Fibroblast of lung (primary cell): ENCODE results near the gene TCF12. TPM values are rescaled to one million over a fixed set of nuclear protein-coding genes. Genes with fewer than 3 reads are reported as not detected.

ENCODE experiments used
- DNase-seq, 2 donors: peaks; one replicate each; pipeline versions ENCODE4 v3.0.0 to v3.0.0-alpha.2; 2010; ENCODE audit warnings: low read depth in 2 of 2
- H2AFZ ChIP-seq: 2 replicates; pipeline ENCODE4 v1.5.1; 2012; ENCODE audit warnings: low read length, control low read depth, inconsistent platforms
- H3K27ac ChIP-seq: 2 replicates; pipeline ENCODE4 v1.5.1; 2011; ENCODE audit warnings: low read length, control low read depth; ENCODE audit not compliant: insufficient read depth
- H3K27me3 ChIP-seq: 2 replicates; pipeline ENCODE4 v1.5.1; 2011; ENCODE audit warnings: mild to moderate bottlenecking, low read length; ENCODE audit not compliant: control insufficient read depth, insufficient read depth
- H3K36me3 ChIP-seq: 2 replicates; pipeline ENCODE4 v1.5.1; 2011; ENCODE audit warnings: low read length; ENCODE audit not compliant: control insufficient read depth, insufficient read depth
- H3K4me1 ChIP-seq: 2 replicates; pipeline ENCODE4 v1.5.1; 2011; ENCODE audit warnings: low read length; ENCODE audit not compliant: control insufficient read depth, insufficient read depth; ENCODE audit errors: extremely low read depth
- H3K4me2 ChIP-seq: 2 replicates; pipeline ENCODE4 v1.5.1; 2011; ENCODE audit warnings: low read length, control low read depth; ENCODE audit not compliant: insufficient read depth; ENCODE audit errors: extremely low read depth
- H3K4me3 ChIP-seq, 4 experiments: fragments of 200-600 bp in 1 of 4; sonication (generic) in 1 of 4; replicated peaks in 1 of 4; 2 replicates each; pipeline ENCODE4 v1.5.1; 2011 to 2016; ENCODE audit warnings: low read length in 4 of 4, low read depth in 3 of 4, mild to moderate bottlenecking in 3 of 4, control low read depth in 2 of 4, inconsistent platforms in 1 of 4, mixed read lengths in 1 of 4; ENCODE audit not compliant: insufficient read depth in 1 of 4; ENCODE audit errors: control extremely low read depth in 1 of 4
- H3K79me2 ChIP-seq: 2 replicates; pipeline ENCODE4 v1.5.1; 2012; ENCODE audit warnings: mild to moderate bottlenecking, low read length, inconsistent platforms; ENCODE audit not compliant: control insufficient read depth, insufficient read depth
- H3K9ac ChIP-seq: 2 replicates; pipeline ENCODE4 v1.5.1; 2011; ENCODE audit warnings: mild to moderate bottlenecking, low read length, control low read depth; ENCODE audit not compliant: insufficient read depth
- H3K9me3 ChIP-seq: 2 replicates; pipeline ENCODE4 v1.5.1; 2012; ENCODE audit warnings: low read depth, low read length; ENCODE audit not compliant: control insufficient read depth, insufficient read depth
- H4K20me1 ChIP-seq: 2 replicates; pipeline ENCODE4 v1.5.1; 2011; ENCODE audit warnings: low read length; ENCODE audit not compliant: control insufficient read depth, insufficient read depth; ENCODE audit errors: extremely low read depth
- EZH2 ChIP-seq: IDR thresholded peaks from 2 replicates; pipeline ENCODE4 v1.5.1; 2012; ENCODE audit warnings: low read length, control low read depth, mild to moderate bottlenecking; ENCODE audit errors: missing control alignments
- polyA plus RNA-seq, 2 donors: library from polyadenylated mRNA; depleted of rRNA in 1 of 2; stranded (reverse) in 1 of 2; unstranded in 1 of 2; fragments of >200 nt; gene quantifications; 2 replicates each; pipeline ENCODE4 v1.2.1, GENCODE V29; 2011 to 2012; ENCODE audit warnings: missing spikeins in 1 of 2
- total RNA-seq: library from RNA; depleted of rRNA; stranded (reverse); fragments of >200 nt; gene quantifications from 2 replicates; pipeline ENCODE4 v1.2.1, GENCODE V29; 2014
- TF ChIP-seq, protein P1 (sequence below), 2 donors: IDR thresholded peaks in 1 of 2; conservative IDR thresholded peaks in 1 of 2; 1 replicate in 1 of 2; 2 replicates in 1 of 2; pipeline ENCODE4 v1.5.1; 2011 to 2012; ENCODE audit warnings: low read length in 2 of 2, control low read depth in 1 of 2, inconsistent platforms in 1 of 2, low read depth in 1 of 2, mild to moderate bottlenecking in 1 of 2

The TCF12 gene
- total and polyA plus RNA-seq, 2 donors (not counting 1 experiment from before 2014, with no cell fraction given), result 105 to 232 TPM

- H3K27me3 ChIP-seq, result no peaks in the 10 kb centered on the region
Observed at GRCh38 chr15:56980473-56980872, 62.0 kb downstream of the TCF12 start.

GRCh38 chr15:56981160-56981559, 62.7 kb downstream of the TCF12 start:
- Histone ChIP-seq H2AFZ (no peak overlapping the region), H3K4me2 (no peak overlapping the region), H3K4me1 (peaks cover 6% of the 10 kb centered on the region), H3K9me3 (no peaks in the 10 kb centered on the region), H3K9ac (no peak overlapping the region), H4K20me1 (no peaks in the 10 kb centered on the region), H3K27ac (no peak overlapping the region), H3K79me2 (peaks cover 67% of the 10 kb centered on the region), H3K27me3 (no peaks in the 10 kb centered on the region), H3K4me3 (no peak overlapping the region), H3K36me3 (no peaks in the 10 kb centered on the region)
- TF ChIP-seq, protein P1, sequence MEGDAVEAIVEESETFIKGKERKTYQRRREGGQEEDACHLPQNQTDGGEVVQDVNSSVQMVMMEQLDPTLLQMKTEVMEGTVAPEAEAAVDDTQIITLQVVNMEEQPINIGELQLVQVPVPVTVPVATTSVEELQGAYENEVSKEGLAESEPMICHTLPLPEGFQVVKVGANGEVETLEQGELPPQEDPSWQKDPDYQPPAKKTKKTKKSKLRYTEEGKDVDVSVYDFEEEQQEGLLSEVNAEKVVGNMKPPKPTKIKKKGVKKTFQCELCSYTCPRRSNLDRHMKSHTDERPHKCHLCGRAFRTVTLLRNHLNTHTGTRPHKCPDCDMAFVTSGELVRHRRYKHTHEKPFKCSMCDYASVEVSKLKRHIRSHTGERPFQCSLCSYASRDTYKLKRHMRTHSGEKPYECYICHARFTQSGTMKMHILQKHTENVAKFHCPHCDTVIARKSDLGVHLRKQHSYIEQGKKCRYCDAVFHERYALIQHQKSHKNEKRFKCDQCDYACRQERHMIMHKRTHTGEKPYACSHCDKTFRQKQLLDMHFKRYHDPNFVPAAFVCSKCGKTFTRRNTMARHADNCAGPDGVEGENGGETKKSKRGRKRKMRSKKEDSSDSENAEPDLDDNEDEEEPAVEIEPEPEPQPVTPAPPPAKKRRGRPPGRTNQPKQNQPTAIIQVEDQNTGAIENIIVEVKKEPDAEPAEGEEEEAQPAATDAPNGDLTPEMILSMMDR (conservative IDR thresholded peaks at IDR 0.05 in 1 of 2, IDR thresholded peaks at IDR 0.05 in 1 of 2; ENCODE audit: low read depth in 1 of 2, low read length in 2 of 2), result no peak
- TF ChIP-seq EZH2, result no peak
- no peak for DNase-seq

More at GRCh38 chr15:56980473-56980872, 62.0 kb downstream of the TCF12 start:
- no peak overlapping the region for H3K27ac ChIP-seq
- H3K9ac ChIP-seq, result no peak overlapping the region
- H4K20me1 ChIP-seq, result no peaks in the 10 kb centered on the region
- H3K4me3 ChIP-seq, result no peak overlapping the region
- no peaks in the 10 kb centered on the region for H3K9me3 ChIP-seq
- H3K4me2 ChIP-seq, result no peak overlapping the region
- peaks cover 68% of the 10 kb centered on the region for H3K79me2 ChIP-seq
- no peak overlapping the region for H2AFZ ChIP-seq
- no peak for DNase-seq
- peaks cover 6% of the 10 kb centered on the region for H3K4me1 ChIP-seq
- TF ChIP-seq, protein P1 (conservative IDR thresholded peaks at IDR 0.05 in 1 of 2, IDR thresholded peaks at IDR 0.05 in 1 of 2; ENCODE audit: low read depth in 1 of 2, low read length in 2 of 2), result no peak
- TF ChIP-seq EZH2, result no peak
- no peaks in the 10 kb centered on the region for H3K36me3 ChIP-seq

- TF ChIP-seq EZH2, result no peak
- TF ChIP-seq, protein P1 (conservative IDR thresholded peaks at IDR 0.05 in 1 of 2, IDR thresholded peaks at IDR 0.05 in 1 of 2; ENCODE audit: low read depth in 1 of 2, low read length in 2 of 2), result no peak
- no peak for DNase-seq
- H3K27me3 ChIP-seq, result no peaks in the 10 kb centered on the region
- no peak overlapping the region for H3K4me2 ChIP-seq
- H3K9ac ChIP-seq, result no peak overlapping the region
- H3K36me3 ChIP-seq, result no peaks in the 10 kb centered on the region
- H2AFZ ChIP-seq, result no peak overlapping the region
- no peaks in the 10 kb centered on the region for H3K9me3 ChIP-seq
- H4K20me1 ChIP-seq, result no peaks in the 10 kb centered on the region
- no peak overlapping the region for H3K4me3 ChIP-seq
- H3K27ac ChIP-seq, result no peak overlapping the region
- peaks cover 64% of the 10 kb centered on the region for H3K79me2 ChIP-seq
- peaks cover 6% of the 10 kb centered on the region for H3K4me1 ChIP-seq
Observed at GRCh38 chr15:56982987-56983386, 64.5 kb downstream of the TCF12 start.
